Subcutaneous abdominal adipose tissue (tissue), 5 donors: Measurements from ENCODE around the gene SLC7A1.

Experiments used
- H3K27ac ChIP-seq: one replicate; pipeline ENCODE4 v1.7.0; 2013; ENCODE audit warnings: low read depth, mild to moderate bottlenecking, inconsistent platforms, low read length, moderate library complexity
- H3K27me3 ChIP-seq, 5 donors: one replicate each; pipeline ENCODE4 v1.7.0; 2013; ENCODE audit warnings: low read length in 5 of 5, inconsistent platforms in 1 of 5; ENCODE audit not compliant: control insufficient read depth in 5 of 5, insufficient read depth in 4 of 5
- H3K36me3 ChIP-seq, 5 donors: one replicate each; pipeline ENCODE4 v1.7.0; 2013; ENCODE audit warnings: low read length in 5 of 5; ENCODE audit not compliant: control insufficient read depth in 5 of 5, insufficient read depth in 5 of 5
- H3K4me1 ChIP-seq, 5 donors: one replicate each; pipeline ENCODE4 v1.7.0; 2013; ENCODE audit warnings: low read length in 5 of 5, mild to moderate bottlenecking in 3 of 5, moderate library complexity in 1 of 5; ENCODE audit not compliant: control insufficient read depth in 5 of 5, insufficient read depth in 5 of 5
- H3K4me3 ChIP-seq, 5 donors: one replicate each; pipeline ENCODE4 v1.7.0; 2013; ENCODE audit warnings: low read length in 5 of 5, low read depth in 1 of 5
- H3K9ac ChIP-seq, 5 donors: one replicate each; pipeline ENCODE4 v1.7.0; 2013; ENCODE audit warnings: low read length in 5 of 5, mild to moderate bottlenecking in 4 of 5, moderate library complexity in 3 of 5
- H3K9me3 ChIP-seq, 5 donors: one replicate each; pipeline ENCODE4 v1.7.0; 2013; ENCODE audit warnings: low read length in 5 of 5; ENCODE audit not compliant: control insufficient read depth in 5 of 5
- donor health status: healthy.
- donor health status: healthy.
- donor health status: healthy.
- donor health status: healthy.
- donor health status: healthy.

SLC7A1 gene

GRCh38 chr13:29514720-29515310 is 80.7 kb downstream of the SLC7A1 start:
- Histone ChIP-seq H3K27ac (no peak overlapping the region), H3K27me3 (no peaks in the 10 kb centered on the region), H3K9ac (no peak overlapping the region), H3K4me3 (no peak overlapping the region), H3K4me1 (peaks cover 0 to 6% (median 2%) of the 10 kb centered on the region in 5 donors), H3K36me3 (peaks cover 0 to 55% (median 30%) of the 10 kb centered on the region in 5 donors), H3K9me3 (no peaks in the 10 kb centered on the region)

- Histone ChIP-seq H3K9me3 (no peaks in the 10 kb centered on the region), H3K36me3 (peaks cover 0 to 53% (median 30%) of the 10 kb centered on the region in 5 donors), H3K4me3 (no peak overlapping the region), H3K27me3 (no peaks in the 10 kb centered on the region), H3K9ac (no peak overlapping the region), H3K4me1 (peaks cover 0 to 6% (median 2%) of the 10 kb centered on the region in 5 donors), H3K27ac (no peak overlapping the region)
These were observed 81.3 kb downstream of the SLC7A1 start for GRCh38 chr13:29513981-29514719.

- Histone ChIP-seq H3K36me3 (peaks cover 0 to 45% (median 30%) of the 10 kb centered on the region in 5 donors), H3K4me3 (no peak overlapping the region), H3K9ac (no peak overlapping the region), H3K9me3 (no peaks in the 10 kb centered on the region), H3K4me1 (peaks cover 2 to 12% (median 4%) of the 10 kb centered on the region in 5 donors), H3K27ac (no peak overlapping the region), H3K27me3 (no peaks in the 10 kb centered on the region)
These were observed 82.2 kb downstream of the SLC7A1 start for GRCh38 chr13:29513002-29513980.

GRCh38 chr13:29511980-29512379 is 83.5 kb downstream of the SLC7A1 start:
- H3K4me1 ChIP-seq: peaks cover 2 to 17% (median 6%) of the 10 kb centered on the region in 5 donors
- no peak overlapping the region for H3K27ac ChIP-seq
- no peaks in the 10 kb centered on the region for H3K9me3 ChIP-seq
- no peak overlapping the region for H3K4me3 ChIP-seq
- H3K27me3 ChIP-seq: peaks cover 4 to 8% (median 5%) of the 10 kb centered on the region in 5 donors
- no peak overlapping the region for H3K9ac ChIP-seq
- H3K36me3 ChIP-seq: peaks cover 0 to 33% (median 21%) of the 10 kb centered on the region in 5 donors

- H3K36me3 ChIP-seq: peaks cover 0 to 26% (median 16%) of the 10 kb centered on the region in 5 donors
- peaks cover 5 to 14% (median 11%) of the 10 kb centered on the region in 5 donors for H3K27me3 ChIP-seq
- H3K4me1 ChIP-seq: peaks cover 2 to 17% (median 6%) of the 10 kb centered on the region in 5 donors
- H3K27ac ChIP-seq: no peak overlapping the region
- H3K9ac ChIP-seq: no peak overlapping the region
- H3K4me3 ChIP-seq: no peak overlapping the region
- no peaks in the 10 kb centered on the region for H3K9me3 ChIP-seq
These were observed 84.2 kb downstream of the SLC7A1 start for GRCh38 chr13:29511106-29511796.

GRCh38 chr13:29510651-29511084 is 84.8 kb downstream of the SLC7A1 start:
- H3K27me3 ChIP-seq: peaks cover 6 to 19% (median 17%) of the 10 kb centered on the region in 5 donors
- no peak overlapping the region for H3K9ac ChIP-seq
- no peak overlapping the region for H3K27ac ChIP-seq
- no peaks in the 10 kb centered on the region for H3K9me3 ChIP-seq
- H3K36me3 ChIP-seq: peaks cover 0 to 20% (median 10%) of the 10 kb centered on the region in 5 donors
- H3K4me1 ChIP-seq: peaks cover 2 to 17% (median 6%) of the 10 kb centered on the region in 5 donors
- no peak overlapping the region for H3K4me3 ChIP-seq

GRCh38 chr13:29509999-29510589 is 85.4 kb downstream of the SLC7A1 start:
- H3K9ac ChIP-seq: no peak overlapping the region
- no peak overlapping the region for H3K4me3 ChIP-seq
- H3K4me1 ChIP-seq: peaks cover 2 to 17% (median 6%) of the 10 kb centered on the region in 5 donors

GRCh38 chr13:29508876-29509252 is 86.6 kb downstream of the SLC7A1 start:
- Histone ChIP-seq H3K27ac (no peak overlapping the region), H3K9ac (no peak overlapping the region), H3K27me3 (peaks cover 13 to 36% (median 28%) of the 10 kb centered on the region in 5 donors), H3K4me3 (no peak overlapping the region), H3K4me1 (peaks cover 0 to 17% (median 6%) of the 10 kb centered on the region in 5 donors), H3K36me3 (peaks cover 0 to 8% (median 2%) of the 10 kb centered on the region in 5 donors), H3K9me3 (no peaks in the 10 kb centered on the region)

More at GRCh38 chr13:29509999-29510589, 85.4 kb downstream of the SLC7A1 start:
- Histone ChIP-seq H3K27ac (no peak overlapping the region), H3K27me3 (peaks cover 9 to 24% (median 21%) of the 10 kb centered on the region in 5 donors), H3K9me3 (no peaks in the 10 kb centered on the region), H3K36me3 (peaks cover 0 to 14% (median 9%) of the 10 kb centered on the region in 5 donors)
